HCT116 (cell line): Measurements from ENCODE around the gene XYLT2. TPM values are rescaled to one million over a fixed set of nuclear protein-coding genes. Genes with fewer than 3 reads are reported as not detected.

Experiments used
- ATAC-seq: fragments of 200-7000 bp; cut with Tn5 transposase; 2 replicates; pipeline ENCODE4 v1.9.1; 2020; ENCODE audit warnings: mild to moderate bottlenecking, moderate library complexity
- BruUV-seq: library from RNA; stranded (reverse); fragments of 400-500 nt; replicated peaks from 2 replicates; lab custom pipeline; 2021; lab: Mats Ljungman, UMichigan
- CTCF ChIA-PET: fragments of 300-600 bp; sonication (Branson Sonifier 250); formaldehyde crosslinking; loops from one replicate; lab custom pipeline; 2021; ENCODE audit warnings: antibody characterized with exemption; lab: Charles Lee
- POLR2A ChIA-PET: fragments of 300-600, 350-600 bp; sonication (Branson Sonifier 250); formaldehyde crosslinking; loops from one replicate; lab custom pipeline; 2021; ENCODE audit warnings: antibody characterized with exemption; lab: Charles Lee
- RAD21 ChIA-PET, 2 experiments: fragments of 300-600 bp; sonication (Branson Sonifier 250); formaldehyde crosslinking; loops; one replicate each; lab custom pipeline; 2023; ENCODE audit warnings: low total read pairs in 2 of 2; ENCODE audit not compliant: uncharacterized antibody in 2 of 2, unreplicated experiment in 2 of 2, low non-redundant PET in 1 of 2; lab: Charles Lee
- DNase-seq: peaks from one replicate; pipeline ENCODE4 v3.0.0-alpha.2; 2010; ENCODE audit warnings: low read depth, low spot score
- H2AFZ ChIP-seq: fragments of 200-600 bp; shearing (Covaris generic), sonication (generic); 2 replicates; pipeline ENCODE4 v1.6.1; 2017; ENCODE audit warnings: low read depth, mixed run types, mixed read lengths, antibody characterized with exemption, low read length; ENCODE audit not compliant: poor library complexity, severe bottlenecking
- H3K27ac ChIP-seq: 2 replicates; pipeline ENCODE4 v1.5.1; 2012; ENCODE audit warnings: low read depth, low read length
- H3K27me3 ChIP-seq: fragments of 200-600 bp; sonication (generic); 2 replicates; pipeline ENCODE4 v1.6.1; 2016; ENCODE audit warnings: mixed run types, low read length, mixed read lengths; ENCODE audit not compliant: insufficient read depth
- H3K36me3 ChIP-seq, 2 experiments: fragments of 200-500 bp in 1 of 2; fragments of 200-600 bp in 1 of 2; sonication (Bioruptor generic) in 1 of 2; sonication (generic) in 1 of 2; 2 replicates each; pipeline versions ENCODE4 v1.5.1 to v1.6.1; 2014 to 2016; ENCODE audit warnings: low read length in 2 of 2, inconsistent platforms in 1 of 2, mixed read lengths in 1 of 2, mixed run types in 1 of 2; ENCODE audit not compliant: insufficient read depth in 2 of 2, control insufficient read depth in 1 of 2
- H3K4me1 ChIP-seq, 2 experiments: fragments of 200-600 bp in 1 of 2; sonication (generic) in 1 of 2; 2 replicates each; pipeline versions ENCODE4 v1.5.1 to v1.6.1; 2012 to 2017; ENCODE audit warnings: low read length in 2 of 2, inconsistent platforms in 1 of 2, mild to moderate bottlenecking in 1 of 2, mixed read lengths in 1 of 2, mixed run types in 1 of 2, moderate library complexity in 1 of 2; ENCODE audit not compliant: insufficient read depth in 2 of 2, control insufficient read depth in 1 of 2
- H3K4me2 ChIP-seq: fragments of 200-600 bp; sonication (generic); 2 replicates; pipeline ENCODE4 v1.6.1; 2017; ENCODE audit warnings: mixed run types, low read length, mixed read lengths
- H3K4me3 ChIP-seq, 2 experiments: fragments of 200-600 bp in 1 of 2; sonication (generic) in 1 of 2; replicated peaks in 1 of 2; 2 replicates each; pipeline ENCODE4 v1.5.1; 2011 to 2016; ENCODE audit warnings: low read length in 2 of 2, control low read depth in 1 of 2, low read depth in 1 of 2, mild to moderate bottlenecking in 1 of 2, mixed read lengths in 1 of 2, mixed run types in 1 of 2
- H3K79me2 ChIP-seq: fragments of 200-600 bp; sonication (generic); 2 replicates; pipeline ENCODE4 v1.6.1; 2017; ENCODE audit warnings: mild to moderate bottlenecking, mixed run types, low read length, moderate library complexity, mixed read lengths; ENCODE audit not compliant: insufficient read depth
- H3K9ac ChIP-seq: fragments of 200-600 bp; sonication (generic); 2 replicates; pipeline ENCODE4 v1.6.1; 2016; ENCODE audit warnings: low read length, mixed read lengths
- H3K9me2 ChIP-seq: fragments of 200-600 bp; sonication (generic), shearing (Covaris generic); 2 replicates; pipeline ENCODE4 v1.6.1; 2017; ENCODE audit warnings: mixed run types, mild to moderate bottlenecking, moderate library complexity; ENCODE audit not compliant: insufficient read depth
- H3K9me3 ChIP-seq, 2 experiments: fragments of 200-500 bp in 1 of 2; fragments of 200-600 bp in 1 of 2; sonication (Bioruptor generic) in 1 of 2; sonication (generic) in 1 of 2; 2 replicates each; pipeline ENCODE4 v1.6.1; 2014 to 2017; ENCODE audit warnings: low read length in 2 of 2, mixed read lengths in 2 of 2, inconsistent platforms in 1 of 2, low read depth in 1 of 2, mild to moderate bottlenecking in 1 of 2, mixed run types in 1 of 2, moderate library complexity in 1 of 2; ENCODE audit not compliant: control insufficient read depth in 1 of 2, insufficient read depth in 1 of 2
- H4K20me1 ChIP-seq: fragments of 200-600 bp; sonication (generic), shearing (Covaris generic); 2 replicates; pipeline ENCODE4 v1.6.1; 2017; ENCODE audit warnings: mixed run types, mild to moderate bottlenecking, moderate library complexity; ENCODE audit not compliant: insufficient read depth
- CTCF ChIP-seq, 3 experiments: fragments of 200-600 bp in 1 of 3; sonication (generic) in 1 of 3; IDR thresholded peaks in 2 of 3; conservative IDR thresholded peaks in 1 of 3; 2 replicates each; pipeline ENCODE4 v1.5.1; 2012 to 2017; ENCODE audit warnings: low read depth in 2 of 3, low read length in 2 of 3, antibody characterized with exemption in 1 of 3, borderline replicate concordance in 1 of 3, control low read depth in 1 of 3, mild to moderate bottlenecking in 1 of 3, mixed read lengths in 1 of 3, mixed run types in 1 of 3, moderate library complexity in 1 of 3; ENCODE audit not compliant: insufficient read depth in 1 of 3
- EGR1 ChIP-seq: IDR thresholded peaks from 2 replicates; pipeline ENCODE4 v1.6.1; 2012; ENCODE audit warnings: low read depth
- ELF1 ChIP-seq: IDR thresholded peaks from 2 replicates; pipeline ENCODE4 v1.6.1; 2012; ENCODE audit warnings: low read depth, borderline replicate concordance
- EZH2 ChIP-seq: fragments of 200-600 bp; sonication (generic); IDR thresholded peaks from 2 replicates; pipeline ENCODE4 v1.6.1; 2017; ENCODE audit warnings: antibody characterized with exemption, mixed run types
- JUND ChIP-seq: IDR thresholded peaks from 2 replicates; pipeline ENCODE4 v1.6.1; 2012
- POLR2AphosphoS5 ChIP-seq: IDR thresholded peaks from 2 replicates; pipeline ENCODE4 v1.6.1; 2011; ENCODE audit warnings: mild to moderate bottlenecking, low read depth, low read length, moderate library complexity
- SP1 ChIP-seq: IDR thresholded peaks from 2 replicates; pipeline ENCODE4 v1.6.1; 2012; ENCODE audit warnings: low read depth
- SRF ChIP-seq: IDR thresholded peaks from 2 replicates; pipeline ENCODE4 v1.6.1; 2012; ENCODE audit warnings: low read depth
- ZNF274 ChIP-seq: fragments of 200-500 bp; sonication (Bioruptor generic); IDR thresholded peaks from 2 replicates; pipeline ENCODE4 v1.6.1; 2014; ENCODE audit warnings: mild to moderate bottlenecking, low read depth, low read length, inconsistent platforms
- intact Hi-C: fragments of 100-400 bp; cut with micrococcal nuclease; formaldehyde crosslinking; loops from 2 replicates; pipeline ENCODE4 v1.10.0; 2022
- total RNA-seq: library from RNA; stranded (reverse); gene quantifications from one replicate; pipeline ENCODE4 v1.2.1, GENCODE V29; 2021; ENCODE audit not compliant: unreplicated experiment
- TF ChIP-seq, protein P1 (sequence below): IDR thresholded peaks from 2 replicates; pipeline ENCODE4 v1.6.1; 2011; ENCODE audit warnings: mild to moderate bottlenecking, low read length, moderate library complexity; ENCODE audit not compliant: insufficient replicate concordance; ENCODE audit errors: extremely low read depth
- TF ChIP-seq, protein P2 (sequence below): IDR thresholded peaks from 2 replicates; pipeline ENCODE4 v1.6.1; 2012

XYLT2 gene
- total RNA-seq, 1 experiment from 2014 or later = 37.5 TPM

DNA sequence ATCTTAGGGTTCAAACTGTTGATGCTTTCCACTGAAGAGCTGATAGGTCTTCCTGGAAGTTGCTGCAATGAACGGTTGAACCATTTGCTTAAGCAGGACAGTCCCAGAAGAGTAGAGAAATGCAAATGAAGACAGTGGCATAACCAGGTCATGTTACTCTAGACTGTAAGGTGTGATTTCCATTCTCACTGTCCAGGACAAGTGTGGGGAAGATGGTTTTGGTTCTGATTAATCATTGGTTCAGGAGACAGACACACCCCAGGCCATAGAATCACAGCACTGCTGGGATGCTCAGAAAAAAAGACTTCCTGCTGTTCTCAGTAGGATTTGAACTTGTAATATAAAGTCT is 34.8 kb upstream of the XYLT2 start:
- Histone ChIP-seq H3K79me2 (no peaks in the 10 kb centered on the region), H3K4me3 (no peak overlapping the region), H4K20me1 (no peaks in the 10 kb centered on the region), H3K27me3 (no peaks in the 10 kb centered on the region; the same call in 1 of the 2 replicates), H2AFZ (no peak overlapping the region), H3K4me1 (no peaks in the 10 kb centered on the region), H3K36me3 (no peaks in the 10 kb centered on the region), H3K9me3 (no peaks in the 10 kb centered on the region), H3K9ac (no peak overlapping the region), H3K4me2 (no peak overlapping the region), H3K27ac (no peak overlapping the region), H3K9me2 (no peaks in the 10 kb centered on the region)
- RAD21 ChIA-PET = no interaction called here
- CTCF ChIA-PET = interaction anchor here (0.6 kb wide), 1 partner anchor 92 kb away, joined by 3 read pairs; no protein-coding TSS in a partner anchor
- intact Hi-C loops = no loop called here
- ATAC-seq (no peak), DNase-seq (no peak)
- no TSS peak for BruUV-seq
- no peak for TF ChIP-seq ELF1
- TF ChIP-seq POLR2AphosphoS5 = no peak
- no peak for TF ChIP-seq JUND
- TF ChIP-seq, protein P1, sequence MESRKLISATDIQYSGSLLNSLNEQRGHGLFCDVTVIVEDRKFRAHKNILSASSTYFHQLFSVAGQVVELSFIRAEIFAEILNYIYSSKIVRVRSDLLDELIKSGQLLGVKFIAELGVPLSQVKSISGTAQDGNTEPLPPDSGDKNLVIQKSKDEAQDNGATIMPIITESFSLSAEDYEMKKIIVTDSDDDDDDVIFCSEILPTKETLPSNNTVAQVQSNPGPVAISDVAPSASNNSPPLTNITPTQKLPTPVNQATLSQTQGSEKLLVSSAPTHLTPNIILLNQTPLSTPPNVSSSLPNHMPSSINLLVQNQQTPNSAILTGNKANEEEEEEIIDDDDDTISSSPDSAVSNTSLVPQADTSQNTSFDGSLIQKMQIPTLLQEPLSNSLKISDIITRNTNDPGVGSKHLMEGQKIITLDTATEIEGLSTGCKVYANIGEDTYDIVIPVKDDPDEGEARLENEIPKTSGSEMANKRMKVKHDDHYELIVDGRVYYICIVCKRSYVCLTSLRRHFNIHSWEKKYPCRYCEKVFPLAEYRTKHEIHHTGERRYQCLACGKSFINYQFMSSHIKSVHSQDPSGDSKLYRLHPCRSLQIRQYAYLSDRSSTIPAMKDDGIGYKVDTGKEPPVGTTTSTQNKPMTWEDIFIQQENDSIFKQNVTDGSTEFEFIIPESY = no peak
- POLR2A ChIA-PET = no interaction called here

GRCh38 chr17:50311483-50311882 is 34.4 kb upstream of the XYLT2 start:
- H3K9me3 ChIP-seq = no peaks in the 10 kb centered on the region
- RAD21 ChIA-PET = no interaction called here
- H3K79me2 ChIP-seq = no peaks in the 10 kb centered on the region
- no TSS peak for BruUV-seq
- no peaks in the 10 kb centered on the region for H3K9me2 ChIP-seq
- POLR2A ChIA-PET = no interaction called here
- no peak overlapping the region for H3K4me2 ChIP-seq
- TF ChIP-seq EGR1 (no peak), ZNF274 (no peak), SRF (no peak), EZH2 (no peak), SP1 (no peak), CTCF (IDR thresholded peaks at IDR 0.05 in 2 of 3, conservative IDR thresholded peaks at IDR 0.05 in 1 of 3; ENCODE audit: borderline replicate concordance in 1 of 3, insufficient read depth in 1 of 3, low read depth in 2 of 3, low read length in 2 of 3) (no peak)
- TF ChIP-seq, protein P2, sequence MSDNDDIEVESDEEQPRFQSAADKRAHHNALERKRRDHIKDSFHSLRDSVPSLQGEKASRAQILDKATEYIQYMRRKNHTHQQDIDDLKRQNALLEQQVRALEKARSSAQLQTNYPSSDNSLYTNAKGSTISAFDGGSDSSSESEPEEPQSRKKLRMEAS = no peak
- no peaks in the 10 kb centered on the region for H3K4me1 ChIP-seq
- H3K27me3 ChIP-seq = no peaks in the 10 kb centered on the region; the same call in 1 of the 2 replicates
- H3K9ac ChIP-seq = no peak overlapping the region
- no peaks in the 10 kb centered on the region for H4K20me1 ChIP-seq
- no peaks in the 10 kb centered on the region for H3K36me3 ChIP-seq
- ATAC-seq (no peak), DNase-seq (no peak)
- CTCF ChIA-PET = interaction anchor here (0.6 kb wide), 1 partner anchor 92 kb away, joined by 3 read pairs; no protein-coding TSS in a partner anchor
- H2AFZ ChIP-seq = no peak overlapping the region
- intact Hi-C loops = no loop called here
- H3K27ac ChIP-seq = no peak overlapping the region
- H3K4me3 ChIP-seq = no peak overlapping the region
